Gastroesophageal sphincter (tissue), 3 donors: ENCODE data around the gene PIGBOS1.
"Not testable (repeated sequence)": the region's sequence is repeated elsewhere in the genome, so short reads cannot be mapped to it uniquely, and the experiment has no call there.

ENCODE experiments used
- POLR2AphosphoS5 ChIP-seq: sonication (generic); formaldehyde crosslinking; IDR thresholded peaks from one replicate; pipeline ENCODE4 v1.6.1; 2017; ENCODE audit warnings: antibody characterized with exemption
- TF ChIP-seq, protein P1 (sequence below), 4 experiments: fragments of 200-600 bp in 2 of 4; fragments of 450-650 bp in 2 of 4; sonication (generic) in 1 of 4; IDR thresholded peaks; one replicate each; pipeline ENCODE4 v1.5.1; 2017 to 2019; ENCODE audit warnings: antibody characterized with exemption in 4 of 4, mild to moderate bottlenecking in 2 of 4, moderate library complexity in 2 of 4

DNA sequence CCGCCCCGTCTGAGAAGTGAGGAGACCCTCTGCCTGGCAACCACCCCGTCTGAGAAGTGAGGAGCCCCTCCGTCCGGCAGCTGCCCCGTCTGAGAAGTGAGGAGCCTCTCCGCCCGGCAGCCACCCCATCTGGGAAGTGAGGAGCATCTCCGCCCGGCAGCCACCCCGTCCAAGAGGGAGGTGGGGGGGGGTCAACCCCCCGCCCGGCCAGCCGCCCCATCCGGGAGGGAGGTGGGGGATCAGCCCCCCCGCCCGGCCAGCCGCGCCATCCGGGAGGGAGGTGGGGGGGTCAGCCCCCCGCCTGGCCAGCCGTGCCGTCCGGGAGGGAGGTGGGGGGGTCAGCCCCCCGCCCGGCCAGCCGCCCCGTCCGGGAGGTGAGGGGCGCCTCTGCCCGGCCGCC, 16.1 kb downstream of the PIGBOS1 start:
- TF ChIP-seq, protein P1, sequence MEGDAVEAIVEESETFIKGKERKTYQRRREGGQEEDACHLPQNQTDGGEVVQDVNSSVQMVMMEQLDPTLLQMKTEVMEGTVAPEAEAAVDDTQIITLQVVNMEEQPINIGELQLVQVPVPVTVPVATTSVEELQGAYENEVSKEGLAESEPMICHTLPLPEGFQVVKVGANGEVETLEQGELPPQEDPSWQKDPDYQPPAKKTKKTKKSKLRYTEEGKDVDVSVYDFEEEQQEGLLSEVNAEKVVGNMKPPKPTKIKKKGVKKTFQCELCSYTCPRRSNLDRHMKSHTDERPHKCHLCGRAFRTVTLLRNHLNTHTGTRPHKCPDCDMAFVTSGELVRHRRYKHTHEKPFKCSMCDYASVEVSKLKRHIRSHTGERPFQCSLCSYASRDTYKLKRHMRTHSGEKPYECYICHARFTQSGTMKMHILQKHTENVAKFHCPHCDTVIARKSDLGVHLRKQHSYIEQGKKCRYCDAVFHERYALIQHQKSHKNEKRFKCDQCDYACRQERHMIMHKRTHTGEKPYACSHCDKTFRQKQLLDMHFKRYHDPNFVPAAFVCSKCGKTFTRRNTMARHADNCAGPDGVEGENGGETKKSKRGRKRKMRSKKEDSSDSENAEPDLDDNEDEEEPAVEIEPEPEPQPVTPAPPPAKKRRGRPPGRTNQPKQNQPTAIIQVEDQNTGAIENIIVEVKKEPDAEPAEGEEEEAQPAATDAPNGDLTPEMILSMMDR (IDR thresholded peaks at IDR 0.05) = not testable (repeated sequence)
- not testable (repeated sequence) for TF ChIP-seq POLR2AphosphoS5
